SJSA1 (cell line): ENCODE results near the gene FCN3. TPM values are rescaled to one million over a fixed set of nuclear protein-coding genes. Genes with fewer than 3 reads are reported as not detected.
"Not testable (repeated sequence)": the region's sequence is repeated elsewhere in the genome, so short reads cannot be mapped to it uniquely, and the experiment has no call there.

ENCODE experiments used
- DNase-seq, 2 experiments: peaks; one replicate each; pipeline ENCODE4 v3.0.0-alpha.2; 2015 to 2020; ENCODE audit warnings: low spot score in 2 of 2, low read depth in 1 of 2
- H3K27ac ChIP-seq: fragments of 250-450 bp; sonication (Bioruptor Pico); 2 replicates; pipeline ENCODE4 v1.5.1; 2020; ENCODE audit warnings: mild to moderate bottlenecking, moderate library complexity
- H3K27me3 ChIP-seq: fragments of 250-450 bp; sonication (Bioruptor Pico); replicated peaks from 2 replicates; pipeline ENCODE4 v1.5.1; 2020; ENCODE audit warnings: mild to moderate bottlenecking, moderate library complexity
- H3K36me3 ChIP-seq: fragments of 250-450 bp; sonication (Bioruptor Pico); 2 replicates; pipeline ENCODE4 v1.5.1; 2020; ENCODE audit warnings: mild to moderate bottlenecking
- H3K4me1 ChIP-seq: fragments of 250-450 bp; sonication (Bioruptor Pico); replicated peaks from 2 replicates; pipeline ENCODE4 v1.6.1; 2021; ENCODE audit warnings: mild to moderate bottlenecking
- H3K4me3 ChIP-seq: fragments of 250-450 bp; sonication (Bioruptor Pico); 2 replicates; pipeline ENCODE4 v1.5.1; 2020; ENCODE audit warnings: mild to moderate bottlenecking
- H3K9me3 ChIP-seq: fragments of 250-450 bp; sonication (Bioruptor Pico); replicated peaks from 2 replicates; pipeline ENCODE4 v1.5.1; 2020; ENCODE audit warnings: mild to moderate bottlenecking
- total RNA-seq: library from RNA; depleted of rRNA; stranded (reverse); fragments of >200 nt; shearing (Covaris generic); gene quantifications from 2 replicates; pipeline ENCODE4 v1.2.3, GENCODE V29; 2014; rRNA removed

The FCN3 gene
- not detected in 2 replicates for total RNA-seq

- Histone ChIP-seq H3K27me3 (no peaks in the 10 kb centered on the region), H3K4me1 (no peaks in the 10 kb centered on the region), H3K4me3 (no peak within 1 kb of the TSS), H3K36me3 (no peaks in the 10 kb centered on the region), H3K27ac (no peak within 1 kb of the TSS), H3K9me3 (no peaks in the 10 kb centered on the region)
- no peak for DNase-seq
These were observed at the start of gene FCN3 for GRCh38 chr1:27374362-27375086. Gene FCN3, minus strand, starts transcription at chr1:27374824. Its CDS starts 6 bp downstream, at chr1:27374818.

GRCh38 chr1:27423709-27424108, 49.1 kb upstream of the FCN3 start:
- H3K27ac ChIP-seq: no peak overlapping the region
- no peaks in the 10 kb centered on the region for H3K9me3 ChIP-seq
- H3K4me1 ChIP-seq: peaks cover 9% of the 10 kb centered on the region
- no peak for DNase-seq
- H3K27me3 ChIP-seq: no peaks in the 10 kb centered on the region
- H3K4me3 ChIP-seq: no peak overlapping the region
- peaks cover 51% of the 10 kb centered on the region for H3K36me3 ChIP-seq

- peak; percentile 86 to 87 for DNase-seq
- H3K4me3 ChIP-seq: no peak overlapping the region
These were observed 43.9 kb upstream of the FCN3 start for GRCh38 chr1:27418326-27419185.

GRCh38 chr1:27417713-27418112, 43.1 kb upstream of the FCN3 start:
- Histone ChIP-seq H3K27me3 (no peaks in the 10 kb centered on the region), H3K4me1 (peaks cover 20% of the 10 kb centered on the region), H3K9me3 (no peaks in the 10 kb centered on the region), H3K27ac (peak overlapping the region; percentile 66), H3K36me3 (peaks cover 70% of the 10 kb centered on the region), H3K4me3 (no peak overlapping the region)
- no peak for DNase-seq

More at GRCh38 chr1:27418326-27419185, 43.9 kb upstream of the FCN3 start:
- Histone ChIP-seq H3K36me3 (peaks cover 62% of the 10 kb centered on the region), H3K27ac (peak overlapping the region; percentile 66), H3K4me1 (peaks cover 20% of the 10 kb centered on the region), H3K9me3 (no peaks in the 10 kb centered on the region), H3K27me3 (no peaks in the 10 kb centered on the region)

- DNase-seq: peak in 1 of 2 experiments; percentile 41
- no peak overlapping the region for H3K27ac ChIP-seq
- no peaks in the 10 kb centered on the region for H3K9me3 ChIP-seq
- peaks cover 20% of the 10 kb centered on the region for H3K4me1 ChIP-seq
- H3K27me3 ChIP-seq: no peaks in the 10 kb centered on the region
- H3K36me3 ChIP-seq: peaks cover 82% of the 10 kb centered on the region
- H3K4me3 ChIP-seq: no peak overlapping the region
These were observed 41.9 kb upstream of the FCN3 start for GRCh38 chr1:27416387-27417111.

GRCh38 chr1:27414091-27414490, 39.5 kb upstream of the FCN3 start:
- DNase-seq: no peak
- Histone ChIP-seq H3K9me3 (no peaks in the 10 kb centered on the region), H3K27ac (no peak overlapping the region), H3K4me1 (peaks cover 15% of the 10 kb centered on the region), H3K27me3 (no peaks in the 10 kb centered on the region), H3K4me3 (no peak overlapping the region), H3K36me3 (peaks cover 89% of the 10 kb centered on the region)

GRCh38 chr1:27413004-27413403, 38.4 kb upstream of the FCN3 start:
- no peaks in the 10 kb centered on the region for H3K9me3 ChIP-seq
- no peaks in the 10 kb centered on the region for H3K27me3 ChIP-seq
- peaks cover 93% of the 10 kb centered on the region for H3K36me3 ChIP-seq
- H3K4me3 ChIP-seq: no peak overlapping the region
- peaks cover 4% of the 10 kb centered on the region for H3K4me1 ChIP-seq
- H3K27ac ChIP-seq: no peak overlapping the region
- no peak for DNase-seq

- peaks cover 93% of the 10 kb centered on the region for H3K36me3 ChIP-seq
- H3K27me3 ChIP-seq: no peaks in the 10 kb centered on the region
These were observed 37.9 kb upstream of the FCN3 start for GRCh38 chr1:27412502-27412901.

GRCh38 chr1:27410709-27411108, 36.1 kb upstream of the FCN3 start:
- Histone ChIP-seq H3K27me3 (no peaks in the 10 kb centered on the region), H3K4me1 (no peaks in the 10 kb centered on the region; the same call in 1 of the 2 replicates), H3K27ac (no peak overlapping the region), H3K9me3 (no peaks in the 10 kb centered on the region), H3K4me3 (no peak overlapping the region), H3K36me3 (peaks cover 78% of the 10 kb centered on the region)
- no peak for DNase-seq

More at GRCh38 chr1:27412502-27412901, 37.9 kb upstream of the FCN3 start:
- no peaks in the 10 kb centered on the region; the same call in 1 of the 2 replicates for H3K4me1 ChIP-seq
- H3K27ac ChIP-seq: no peak overlapping the region
- no peaks in the 10 kb centered on the region for H3K9me3 ChIP-seq
- no peak for DNase-seq
- H3K4me3 ChIP-seq: no peak overlapping the region

- Histone ChIP-seq H3K36me3 (peaks cover 68% of the 10 kb centered on the region), H3K4me3 (no peak overlapping the region), H3K27ac (no peak overlapping the region), H3K4me1 (no peaks in the 10 kb centered on the region; the same call in 1 of the 2 replicates), H3K27me3 (no peaks in the 10 kb centered on the region), H3K9me3 (no peaks in the 10 kb centered on the region)
- no peak for DNase-seq
These were observed 35.0 kb upstream of the FCN3 start for GRCh38 chr1:27409669-27410068.

- DNase-seq: no peak
- Histone ChIP-seq H3K27me3 (no peaks in the 10 kb centered on the region), H3K4me3 (no peak overlapping the region), H3K36me3 (peaks cover 52% of the 10 kb centered on the region), H3K9me3 (no peaks in the 10 kb centered on the region), H3K27ac (no peak overlapping the region; the same call in 1 of the 2 replicates), H3K4me1 (no peaks in the 10 kb centered on the region; the same call in 1 of the 2 replicates)
These were observed 33.5 kb upstream of the FCN3 start for GRCh38 chr1:27408151-27408550.

- not testable (repeated sequence) for H3K4me1 ChIP-seq, H3K9me3 ChIP-seq, H3K27me3 ChIP-seq, H3K27ac ChIP-seq, H3K4me3 ChIP-seq, DNase-seq
- peaks cover 44% of the 10 kb centered on the region for H3K36me3 ChIP-seq
These were observed 32.2 kb upstream of the FCN3 start for GRCh38 chr1:27406791-27407190.

GRCh38 chr1:27406362-27406680, 31.7 kb upstream of the FCN3 start:
- no peak overlapping the region for H3K4me3 ChIP-seq
- H3K27ac ChIP-seq: no peak overlapping the region
- peaks cover 40% of the 10 kb centered on the region for H3K36me3 ChIP-seq
- DNase-seq: no peak
- H3K4me1 ChIP-seq: peaks cover 7% of the 10 kb centered on the region
- H3K27me3 ChIP-seq: no peaks in the 10 kb centered on the region
- H3K9me3 ChIP-seq: no peaks in the 10 kb centered on the region
